ENCODE data around the gene POLN.

DNA sequence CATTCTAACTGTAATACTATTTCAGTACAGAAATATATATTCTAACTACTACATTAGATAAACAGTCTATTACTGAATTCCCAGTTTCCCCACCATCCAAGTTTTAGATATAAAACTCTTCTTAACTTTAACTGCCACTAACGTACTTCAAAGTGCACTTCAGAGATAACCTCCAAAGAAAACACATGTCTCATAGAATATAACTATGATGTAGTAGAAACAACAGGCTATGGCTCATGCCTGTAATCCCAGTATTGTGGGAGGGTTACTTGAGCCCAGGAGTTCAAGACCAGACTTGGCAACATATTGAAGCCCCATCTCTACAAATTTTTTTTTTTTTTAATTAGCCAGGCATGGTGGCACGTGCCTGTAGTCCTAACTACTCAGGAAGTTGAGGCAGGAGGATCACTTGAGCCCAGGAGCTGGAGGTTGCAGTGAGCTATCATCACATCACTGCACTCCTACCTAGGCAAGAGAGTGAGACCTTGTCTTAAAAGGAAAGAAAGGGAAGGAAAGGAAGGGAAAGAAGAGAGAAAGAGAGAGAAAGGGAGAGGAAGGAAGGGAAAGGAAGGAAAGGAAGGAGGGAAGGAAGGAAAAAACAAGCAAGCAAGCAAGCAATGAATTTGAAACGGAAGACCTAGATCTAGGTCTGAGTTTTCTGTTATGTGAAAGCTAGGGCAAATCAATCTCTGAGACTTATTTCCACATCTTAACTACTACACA, 4.8 kb downstream of the POLN start:
- TF ChIP-seq CTCF (IDR thresholded peaks at IDR 0.05) (no peak), POLR2A (IDR thresholded peaks at IDR 0.05) (no peak)
